Ectodermal cell (in vitro differentiated cells): ENCODE data around the gene SPRY2. TPM values are rescaled to one million over a fixed set of nuclear protein-coding genes. Genes with fewer than 3 reads are reported as not detected.

ENCODE experiments used
- H3K27ac ChIP-seq: 2 replicates; pipeline ENCODE4 v1.7.0; 2013; ENCODE audit warnings: mild to moderate bottlenecking, low read depth, low read length; ENCODE audit not compliant: insufficient read depth, poor library complexity, severe bottlenecking
- H3K27me3 ChIP-seq: 2 replicates; pipeline ENCODE4 v1.7.0; 2013; ENCODE audit warnings: mild to moderate bottlenecking, low read length; ENCODE audit not compliant: insufficient read depth, control insufficient read depth, poor library complexity, severe bottlenecking
- H3K36me3 ChIP-seq: one replicate; pipeline ENCODE4 v1.7.0; 2013; ENCODE audit warnings: low read length; ENCODE audit not compliant: control insufficient read depth, insufficient read depth
- H3K4me1 ChIP-seq: one replicate; pipeline ENCODE4 v1.7.0; 2013; ENCODE audit warnings: low read length; ENCODE audit not compliant: control insufficient read depth, insufficient read depth
- H3K4me3 ChIP-seq: 2 replicates; pipeline ENCODE4 v1.7.0; 2013; ENCODE audit warnings: low read depth, low read length, control low read depth; ENCODE audit not compliant: insufficient read depth
- H3K9me3 ChIP-seq: 2 replicates; pipeline ENCODE4 v1.7.0; 2013; ENCODE audit warnings: mild to moderate bottlenecking, low read length, moderate library complexity; ENCODE audit not compliant: control insufficient read depth
- WGBS, 2 experiments: methylation state at CpG; one replicate each; pipeline ENCODE4 v1.1.7; 2013; ENCODE audit warnings: missing lambda C conversion rate in 2 of 2; 5-methylcytosine and 5-hydroxymethylcytosine counted together
- polyA plus RNA-seq, 4 experiments: library from polyadenylated mRNA; stranded (reverse); fragments of 50-300 nt; gene quantifications; one replicate each; pipeline ENCODE4 v1.2.3, GENCODE V29; 2013

Gene SPRY2, protein sequence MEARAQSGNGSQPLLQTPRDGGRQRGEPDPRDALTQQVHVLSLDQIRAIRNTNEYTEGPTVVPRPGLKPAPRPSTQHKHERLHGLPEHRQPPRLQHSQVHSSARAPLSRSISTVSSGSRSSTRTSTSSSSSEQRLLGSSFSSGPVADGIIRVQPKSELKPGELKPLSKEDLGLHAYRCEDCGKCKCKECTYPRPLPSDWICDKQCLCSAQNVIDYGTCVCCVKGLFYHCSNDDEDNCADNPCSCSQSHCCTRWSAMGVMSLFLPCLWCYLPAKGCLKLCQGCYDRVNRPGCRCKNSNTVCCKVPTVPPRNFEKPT
- 16.8 TPM for polyA plus RNA-seq (2013, experiment 1 of 4)
- polyA plus RNA-seq (2013, experiment 2 of 4): 12.6 TPM
- 13.1 TPM for polyA plus RNA-seq (2013, experiment 3 of 4)
- polyA plus RNA-seq (2013, experiment 4 of 4): 11.1 TPM

DNA sequence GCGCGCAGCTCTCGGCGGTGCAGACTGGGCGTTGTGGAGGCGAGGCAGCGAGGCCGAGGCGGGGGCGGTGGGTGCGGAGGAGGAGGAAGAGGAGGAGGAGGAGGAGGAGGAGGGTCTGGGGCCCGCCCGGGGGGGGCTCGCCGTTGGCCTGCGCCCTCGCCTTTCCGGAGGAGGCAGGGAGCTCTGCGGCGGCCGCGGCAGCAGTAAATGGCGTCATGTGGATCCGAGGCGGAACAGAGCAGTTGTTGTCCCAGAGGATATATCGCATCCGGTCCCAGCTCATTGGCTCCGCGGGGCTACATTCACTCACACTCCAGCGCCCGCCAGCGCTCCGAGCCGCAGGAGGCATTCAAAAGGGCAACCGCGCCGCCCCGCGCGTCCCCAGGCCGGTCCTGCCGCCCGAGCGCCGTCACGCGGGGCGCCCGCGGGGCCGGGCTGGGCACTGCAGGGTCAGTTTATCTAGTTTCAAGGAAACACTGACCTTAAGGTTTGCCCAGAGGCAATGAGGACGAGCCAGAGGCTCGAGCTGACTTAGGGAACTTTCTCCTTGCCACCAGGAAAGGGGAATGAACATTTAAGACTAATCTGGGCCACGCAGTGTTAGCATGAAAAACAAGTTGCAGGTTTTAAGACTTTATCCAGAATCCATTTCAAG is at the start of gene SPRY2:
Gene SPRY2, minus strand, starts transcription at position 26 of the 655 bp plus-strand sequence. CDS start 3,421 bp downstream, outside the sequence.
- peaks cover 14% of the 10 kb centered on the region for H3K36me3 ChIP-seq
- peaks cover 34% of the 10 kb centered on the region for H3K27me3 ChIP-seq
- no peaks in the 10 kb centered on the region for H3K9me3 ChIP-seq
- H3K4me3 ChIP-seq: peak within 1 kb of the TSS; percentile 78
- H3K27ac ChIP-seq: peak within 1 kb of the TSS; percentile 98
- peaks cover 10% of the 10 kb centered on the region for H3K4me1 ChIP-seq
- 0 to 1% methylated on average over 47 to 52 of the region's 54 CpGs for WGBS, 2 experiments

- Histone ChIP-seq H3K36me3 (no peaks in the 10 kb centered on the region), H3K27me3 (no peaks in the 10 kb centered on the region), H3K9me3 (no peaks in the 10 kb centered on the region), H3K4me3 (no peak overlapping the region), H3K4me1 (no peaks in the 10 kb centered on the region), H3K27ac (no peak overlapping the region)
- WGBS, 2 experiments: 100% methylated on average over 1 of the region's 1 CpG; no CpG with 5 or more reads in 1 of the 2 experiments
These were observed 49.4 kb upstream of the SPRY2 start for GRCh38 chr13:80390338-80390737.

- Histone ChIP-seq H3K4me1 (no peaks in the 10 kb centered on the region), H3K9me3 (no peaks in the 10 kb centered on the region), H3K4me3 (no peak overlapping the region), H3K27me3 (no peaks in the 10 kb centered on the region), H3K36me3 (no peaks in the 10 kb centered on the region), H3K27ac (no peak overlapping the region)
- WGBS, 2 experiments: 95 to 100% methylated on average over 1 of the region's 1 CpG
These were observed 48.4 kb upstream of the SPRY2 start for GRCh38 chr13:80389073-80390038.

DNA sequence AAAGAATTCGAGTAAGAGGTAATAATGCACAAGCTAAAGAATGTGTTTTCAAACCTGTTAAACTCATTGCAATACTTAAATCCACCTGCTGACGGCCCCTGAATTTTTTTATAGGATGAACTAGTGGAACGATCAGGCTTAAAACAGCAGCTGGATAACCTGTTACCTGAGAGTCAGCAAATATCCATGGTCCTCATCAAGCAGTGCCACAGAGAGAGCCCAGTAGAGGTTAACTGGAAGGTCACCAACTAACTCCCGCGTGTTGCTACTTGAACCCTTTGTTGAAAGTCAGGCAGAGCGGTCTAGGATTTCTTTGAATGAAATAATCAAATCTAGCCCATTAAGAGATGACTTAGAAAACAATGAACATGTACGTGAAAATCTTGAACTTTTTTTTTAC is 47.6 kb upstream of the SPRY2 start:
- Histone ChIP-seq H3K4me3 (no peak overlapping the region), H3K4me1 (no peaks in the 10 kb centered on the region), H3K9me3 (no peaks in the 10 kb centered on the region), H3K36me3 (no peaks in the 10 kb centered on the region), H3K27ac (no peak overlapping the region), H3K27me3 (no peaks in the 10 kb centered on the region)
- WGBS, 2 experiments: 95 to 98% methylated on average over 6 to 7 of the region's 7 CpGs

DNA sequence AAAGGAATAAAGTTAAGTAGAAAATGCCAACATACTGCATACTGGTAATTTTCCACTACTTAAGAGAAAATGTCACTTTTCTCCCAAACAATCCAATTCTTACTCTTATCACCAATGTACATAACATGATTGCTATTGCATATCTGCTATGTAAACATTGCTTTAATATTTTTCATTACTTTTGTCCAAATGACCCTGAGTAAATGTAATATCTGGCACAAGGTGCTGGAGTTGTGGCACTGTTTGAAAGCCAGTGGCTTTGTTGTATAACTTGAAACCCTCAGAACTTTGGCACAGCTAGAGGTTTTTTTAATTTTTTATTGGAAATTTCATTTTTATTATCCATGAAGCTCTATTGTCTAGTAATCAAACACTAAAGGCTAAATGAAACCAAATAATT is 45.7 kb upstream of the SPRY2 start:
- no peaks in the 10 kb centered on the region for H3K27me3 ChIP-seq
- no peaks in the 10 kb centered on the region for H3K4me1 ChIP-seq
- H3K9me3 ChIP-seq: no peaks in the 10 kb centered on the region
- H3K36me3 ChIP-seq: no peaks in the 10 kb centered on the region
- H3K27ac ChIP-seq: no peak overlapping the region
- no peak overlapping the region for H3K4me3 ChIP-seq

- Histone ChIP-seq H3K27me3 (no peaks in the 10 kb centered on the region), H3K4me1 (no peaks in the 10 kb centered on the region), H3K9me3 (no peaks in the 10 kb centered on the region), H3K4me3 (no peak overlapping the region), H3K36me3 (no peaks in the 10 kb centered on the region), H3K27ac (no peak overlapping the region)
These were observed 45.1 kb upstream of the SPRY2 start for GRCh38 chr13:80386002-80386401.

DNA sequence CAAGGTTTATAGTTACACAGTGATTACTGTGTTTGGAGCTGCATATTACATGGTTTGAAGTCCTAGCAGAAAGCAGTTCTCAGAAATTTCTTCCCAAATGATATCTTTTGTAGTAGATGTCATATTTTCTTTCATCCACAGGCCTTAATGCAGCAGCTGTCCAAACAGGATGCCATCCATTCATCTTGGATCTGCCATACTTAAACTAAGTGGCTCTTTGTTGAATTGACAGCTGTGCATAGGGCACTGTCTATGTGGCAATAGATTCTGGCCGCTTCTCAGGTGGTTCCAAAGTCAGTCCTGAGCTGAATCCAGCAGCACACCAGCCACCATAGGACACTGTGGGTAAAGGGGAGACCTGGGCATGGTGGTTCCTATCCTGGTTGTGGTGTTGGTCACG is 41.6 kb upstream of the SPRY2 start:
- Histone ChIP-seq H3K27me3 (no peaks in the 10 kb centered on the region), H3K4me1 (no peaks in the 10 kb centered on the region), H3K4me3 (no peak overlapping the region), H3K27ac (no peak overlapping the region), H3K36me3 (no peaks in the 10 kb centered on the region), H3K9me3 (no peaks in the 10 kb centered on the region)
- 96% methylated on average over 2 of the region's 2 CpGs for WGBS, 2 experiments

DNA sequence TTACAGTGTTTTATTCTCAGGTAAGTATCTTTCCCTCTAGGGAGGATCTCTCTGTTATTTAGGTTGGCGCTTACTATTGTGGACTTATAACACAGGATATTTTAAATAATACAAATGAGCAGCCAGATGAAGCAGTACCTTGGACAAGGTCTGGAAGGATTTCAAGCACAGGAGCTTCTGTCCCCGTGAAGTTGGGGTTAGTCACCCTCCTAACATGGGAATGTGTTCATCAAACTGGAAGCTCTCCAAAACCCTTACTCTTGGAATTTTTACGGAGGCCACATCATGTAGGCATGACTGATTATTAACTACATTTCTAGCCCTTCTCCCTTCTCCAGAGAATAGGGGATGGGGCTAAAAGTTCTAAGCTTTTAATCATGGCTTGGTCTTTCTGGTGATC is 38.3 kb upstream of the SPRY2 start:
- Histone ChIP-seq H3K27ac (no peak overlapping the region), H3K27me3 (no peaks in the 10 kb centered on the region), H3K4me1 (no peaks in the 10 kb centered on the region), H3K4me3 (no peak overlapping the region), H3K9me3 (no peaks in the 10 kb centered on the region), H3K36me3 (no peaks in the 10 kb centered on the region)
- 83 to 90% methylated on average over 1 to 3 of the region's 3 CpGs for WGBS, 2 experiments

DNA sequence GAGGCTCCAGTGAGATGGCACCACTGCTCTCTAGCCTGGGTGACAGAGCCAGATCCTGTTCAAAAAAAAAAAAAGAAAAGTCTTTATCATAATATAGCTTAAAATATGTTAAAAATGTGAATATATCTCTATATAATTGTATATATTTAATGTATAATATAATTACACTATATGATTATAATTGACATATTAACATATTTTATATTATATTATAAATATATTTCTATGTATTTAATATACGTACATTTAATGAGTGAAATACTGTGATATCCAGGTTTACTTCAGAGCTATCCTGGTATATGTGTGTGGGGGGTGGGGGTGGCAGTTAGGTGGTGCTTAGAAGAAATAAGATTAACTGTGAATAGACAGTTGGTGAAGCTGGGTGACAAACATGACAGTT is 35.6 kb upstream of the SPRY2 start:
- no peaks in the 10 kb centered on the region for H3K4me1 ChIP-seq
- H3K27ac ChIP-seq: no peak overlapping the region
- H3K27me3 ChIP-seq: no peaks in the 10 kb centered on the region
- no peaks in the 10 kb centered on the region for H3K36me3 ChIP-seq
- H3K4me3 ChIP-seq: no peak overlapping the region
- WGBS, 2 experiments: 100% methylated on average over 1 of the region's 1 CpG
- H3K9me3 ChIP-seq: no peaks in the 10 kb centered on the region

GRCh38 chr13:80374901-80375300 is 34.0 kb upstream of the SPRY2 start:
- H3K4me1 ChIP-seq: no peaks in the 10 kb centered on the region
- H3K36me3 ChIP-seq: no peaks in the 10 kb centered on the region
- no peak overlapping the region for H3K27ac ChIP-seq
- WGBS, 2 experiments: 94 to 96% methylated on average over 2 of the region's 2 CpGs
- H3K4me3 ChIP-seq: no peak overlapping the region
- no peaks in the 10 kb centered on the region for H3K9me3 ChIP-seq
- no peaks in the 10 kb centered on the region for H3K27me3 ChIP-seq
